ENCODE data around the gene DPYD. TPM values are rescaled to one million over a fixed set of nuclear protein-coding genes. Genes with fewer than 3 reads are reported as not detected.

Gene DPYD
- total RNA-seq, 1 donor from 2014 or later, result 12.8 TPM

- H3K27ac Mint-ChIP-seq (ENCODE audit: unreplicated experiment), result no peak overlapping the region
- no peaks in the 10 kb centered on the region for H3K9me3 Mint-ChIP-seq (ENCODE audit: unreplicated experiment)
- H3K4me1 Mint-ChIP-seq (ENCODE audit: low read depth, unreplicated experiment), result no peaks in the 10 kb centered on the region
- H3K36me3 Mint-ChIP-seq (ENCODE audit: unreplicated experiment), result no peaks in the 10 kb centered on the region
- no peak for TF ChIP-seq CTCF (IDR thresholded peaks at IDR 0.05; ENCODE audit: partially characterized antibody, unreplicated experiment)
- H3K27me3 Mint-ChIP-seq (ENCODE audit: unreplicated experiment), result no peaks in the 10 kb centered on the region
- no peak overlapping the region for H3K4me3 Mint-ChIP-seq (ENCODE audit: unreplicated experiment)
- no peak for DNase-seq
These were observed 43.5 kb downstream of the DPYD start for GRCh38 chr1:97877307-97877706.

GRCh38 chr1:97875996-97876395, 44.8 kb downstream of the DPYD start:
- H3K27me3 Mint-ChIP-seq (ENCODE audit: unreplicated experiment), result no peaks in the 10 kb centered on the region
- DNase-seq, result no peak

GRCh38 chr1:97870589-97870988, 50.2 kb downstream of the DPYD start:
- Mint-ChIP-seq H3K9me3 (ENCODE audit: unreplicated experiment) (no peaks in the 10 kb centered on the region), H3K27ac (ENCODE audit: unreplicated experiment) (no peak overlapping the region), H3K4me1 (ENCODE audit: low read depth, unreplicated experiment) (peaks cover 9% of the 10 kb centered on the region), H3K36me3 (ENCODE audit: unreplicated experiment) (peaks cover 5% of the 10 kb centered on the region), H3K27me3 (ENCODE audit: unreplicated experiment) (no peaks in the 10 kb centered on the region), H3K4me3 (ENCODE audit: unreplicated experiment) (no peak overlapping the region)
- no peak for DNase-seq
- TF ChIP-seq CTCF (IDR thresholded peaks at IDR 0.05; ENCODE audit: partially characterized antibody, unreplicated experiment), result no peak

More at GRCh38 chr1:97875996-97876395, 44.8 kb downstream of the DPYD start:
- H3K4me1 Mint-ChIP-seq (ENCODE audit: low read depth, unreplicated experiment), result peaks cover 7% of the 10 kb centered on the region
- H3K27ac Mint-ChIP-seq (ENCODE audit: unreplicated experiment), result no peak overlapping the region
- TF ChIP-seq CTCF (IDR thresholded peaks at IDR 0.05; ENCODE audit: partially characterized antibody, unreplicated experiment), result no peak
- no peaks in the 10 kb centered on the region for H3K36me3 Mint-ChIP-seq (ENCODE audit: unreplicated experiment)
- no peak overlapping the region for H3K4me3 Mint-ChIP-seq (ENCODE audit: unreplicated experiment)
- H3K9me3 Mint-ChIP-seq (ENCODE audit: unreplicated experiment), result no peaks in the 10 kb centered on the region

GRCh38 chr1:97869441-97869840, 51.4 kb downstream of the DPYD start:
- Mint-ChIP-seq H3K4me1 (ENCODE audit: low read depth, unreplicated experiment) (peaks cover 9% of the 10 kb centered on the region), H3K27me3 (ENCODE audit: unreplicated experiment) (no peaks in the 10 kb centered on the region), H3K36me3 (ENCODE audit: unreplicated experiment) (peaks cover 5% of the 10 kb centered on the region), H3K27ac (ENCODE audit: unreplicated experiment) (no peak overlapping the region), H3K4me3 (ENCODE audit: unreplicated experiment) (no peak overlapping the region), H3K9me3 (ENCODE audit: unreplicated experiment) (no peaks in the 10 kb centered on the region)
- no peak for TF ChIP-seq CTCF (IDR thresholded peaks at IDR 0.05; ENCODE audit: partially characterized antibody, unreplicated experiment)
- DNase-seq, result no peak

- Mint-ChIP-seq H3K27ac (ENCODE audit: unreplicated experiment) (no peak overlapping the region), H3K36me3 (ENCODE audit: unreplicated experiment) (peaks cover 5% of the 10 kb centered on the region), H3K27me3 (ENCODE audit: unreplicated experiment) (no peaks in the 10 kb centered on the region), H3K4me1 (ENCODE audit: low read depth, unreplicated experiment) (peaks cover 9% of the 10 kb centered on the region), H3K4me3 (ENCODE audit: unreplicated experiment) (no peak overlapping the region), H3K9me3 (ENCODE audit: unreplicated experiment) (no peaks in the 10 kb centered on the region)
- no peak for DNase-seq
- TF ChIP-seq CTCF (IDR thresholded peaks at IDR 0.05; ENCODE audit: partially characterized antibody, unreplicated experiment), result no peak
These were observed 53.7 kb downstream of the DPYD start for GRCh38 chr1:97867127-97867526.

Measured in glutamatergic neuron (in vitro differentiated cells).